LoVo (cell line): ENCODE data around the gene MTTP.

Experiments used
- DNase-seq: peaks from one replicate; pipeline ENCODE4 v3.0.0-alpha.2; 2016; ENCODE audit warnings: low spot score

Gene MTTP

GRCh38 chr4:99642725-99643489 lies 68.3 kb downstream of the MTTP start:
- DNase-seq: no peak

DNA sequence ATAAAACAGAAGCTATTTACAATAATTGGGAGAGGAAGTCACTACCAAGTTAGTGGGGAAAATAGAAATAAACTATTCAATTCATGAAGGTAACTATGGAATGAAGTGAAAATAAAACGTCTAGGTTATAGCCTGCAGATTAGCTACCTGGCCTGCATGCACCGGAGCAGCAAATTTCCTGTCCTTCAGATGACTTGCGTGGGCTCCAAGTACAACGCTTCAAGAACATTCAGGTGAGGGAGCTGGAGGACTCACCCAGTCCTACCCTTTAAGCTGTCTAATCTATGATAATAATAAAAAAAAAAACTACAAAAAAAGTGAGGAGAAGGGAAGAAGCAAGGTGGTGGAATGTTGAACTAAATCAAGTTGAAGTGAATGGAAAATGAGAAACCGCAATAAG lies 69.8 kb downstream of the MTTP start:
- DNase-seq: no peak

GRCh38 chr4:99645036-99645435 lies 70.4 kb downstream of the MTTP start:
- DNase-seq: no peak

DNA sequence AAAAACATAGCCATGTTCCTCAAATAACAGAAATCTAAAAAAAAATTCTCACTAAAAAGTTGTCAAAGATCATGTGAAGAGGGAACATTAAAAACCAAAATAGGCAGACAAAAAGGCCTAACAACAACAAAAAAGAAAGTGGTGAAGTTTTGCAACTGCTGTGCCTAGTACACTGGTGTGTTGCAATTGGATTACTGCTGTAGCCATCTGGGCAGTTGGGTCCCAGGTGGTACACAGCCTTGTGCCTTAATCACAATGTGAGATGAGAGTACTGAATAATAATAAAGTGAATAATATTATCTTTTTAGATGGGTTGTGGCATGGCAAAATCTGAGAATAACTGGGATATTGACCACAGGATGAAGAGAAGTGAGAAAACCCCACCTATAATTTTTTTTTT lies 71.0 kb downstream of the MTTP start:
- no peak for DNase-seq

DNA sequence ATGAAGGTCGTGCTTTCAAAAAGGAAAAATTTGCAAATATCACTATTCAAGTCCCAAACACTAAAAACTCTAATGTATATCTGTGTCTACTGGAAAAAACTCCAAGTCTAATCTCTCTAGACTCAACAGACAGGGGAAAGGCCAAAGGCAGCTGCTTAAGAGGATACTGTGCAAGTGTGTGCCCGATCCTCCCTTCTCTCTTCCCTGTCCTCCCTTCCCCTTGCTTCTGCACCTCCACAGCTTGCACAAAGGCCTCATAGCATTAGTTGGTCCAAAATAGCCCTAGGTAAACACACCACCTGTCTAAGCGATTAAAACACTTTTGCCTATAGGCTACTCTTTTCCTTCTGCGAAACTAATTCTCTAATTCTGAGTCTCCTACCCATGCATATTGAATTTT lies 72.4 kb downstream of the MTTP start:
- no peak for DNase-seq

- DNase-seq: no peak
Measured at GRCh38 chr4:99648321-99648720, 73.7 kb downstream of the MTTP start.

DNA sequence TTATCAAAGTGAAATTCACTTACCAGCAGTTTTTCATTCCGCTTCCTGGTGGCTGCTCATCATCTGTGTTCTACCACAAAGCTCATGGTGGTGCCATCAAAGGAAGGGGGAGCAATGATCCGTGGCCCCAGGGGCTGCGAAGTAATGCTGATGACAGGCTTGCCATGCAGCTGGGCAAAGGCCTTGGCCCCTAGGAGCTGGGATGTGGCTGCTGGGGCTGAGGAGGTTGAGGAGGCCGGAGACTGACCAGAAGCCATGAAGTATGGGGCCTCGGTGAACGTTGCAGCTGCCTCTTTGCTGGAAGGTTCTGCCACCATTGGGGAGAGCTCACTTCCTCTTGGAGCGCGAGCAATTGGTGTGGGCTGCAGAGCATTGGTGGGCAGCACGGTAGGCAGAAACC lies 74.6 kb downstream of the MTTP start:
- no peak for DNase-seq

DNA sequence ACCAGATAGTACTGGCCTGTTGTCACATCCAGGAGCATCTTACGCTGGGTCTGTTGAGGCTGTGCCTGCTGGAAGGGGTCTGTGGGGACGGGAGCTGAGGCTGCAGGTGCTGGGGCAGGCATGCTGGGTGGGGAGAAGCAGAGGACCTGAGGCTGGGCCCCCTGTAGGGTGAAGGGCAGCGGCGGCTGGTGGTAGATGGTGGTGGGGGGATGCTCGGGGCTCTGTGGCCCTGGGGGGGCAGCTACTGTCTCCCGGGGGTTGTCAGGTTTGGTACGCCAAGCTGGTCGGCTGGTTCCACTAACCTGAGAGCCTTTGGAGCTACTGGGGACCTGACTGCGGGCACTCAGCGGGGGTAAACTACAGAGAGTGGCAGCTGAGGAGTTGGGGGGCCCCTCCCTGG lies 75.2 kb downstream of the MTTP start:
- DNase-seq: no peak

- no peak for DNase-seq
Measured at GRCh38 chr4:99651016-99651769, 76.6 kb downstream of the MTTP start.

GRCh38 chr4:99651811-99652485 lies 77.3 kb downstream of the MTTP start:
- DNase-seq: no peak

DNA sequence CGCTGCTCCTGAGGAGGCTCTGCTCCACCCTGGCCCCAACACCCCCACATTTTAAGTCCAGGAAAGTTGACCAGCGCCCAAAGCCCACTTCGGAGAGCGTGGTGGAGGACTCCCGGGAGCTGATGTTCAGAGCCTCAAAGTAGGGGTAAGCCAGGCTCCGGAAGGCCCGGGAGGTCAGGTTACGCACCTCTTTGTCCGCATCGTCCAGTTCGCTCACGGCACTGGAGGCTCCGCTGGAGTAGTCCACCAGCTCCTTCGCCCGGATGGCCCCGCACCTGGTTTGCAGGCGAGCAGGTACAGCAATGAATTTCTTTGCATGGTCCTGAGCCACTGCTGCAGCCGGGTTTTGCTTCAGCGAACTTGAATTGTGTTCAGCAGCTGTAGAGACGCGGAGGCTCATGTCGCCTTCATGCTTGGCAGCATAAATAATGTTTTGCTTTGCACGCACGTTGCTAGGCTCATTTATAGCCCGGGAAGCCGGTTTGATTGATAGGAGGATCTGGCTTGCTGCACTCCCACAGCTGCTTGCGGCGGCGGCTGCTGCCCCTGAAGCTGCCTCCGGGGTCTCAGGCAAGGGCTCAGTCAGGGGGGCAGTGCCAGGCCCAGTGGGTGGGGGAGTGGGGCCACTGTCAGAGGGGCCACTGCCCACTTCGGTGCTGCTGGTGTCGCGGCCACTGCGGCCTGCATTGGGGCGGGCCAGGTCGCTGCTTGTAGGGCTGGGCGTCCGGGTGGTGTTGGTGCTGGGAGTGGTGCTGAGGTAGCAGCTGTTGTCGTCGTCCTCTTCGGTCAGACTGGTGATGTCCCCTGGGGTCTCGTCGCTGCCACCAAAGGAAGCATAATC lies 78.2 kb downstream of the MTTP start:
- no peak for DNase-seq

DNA sequence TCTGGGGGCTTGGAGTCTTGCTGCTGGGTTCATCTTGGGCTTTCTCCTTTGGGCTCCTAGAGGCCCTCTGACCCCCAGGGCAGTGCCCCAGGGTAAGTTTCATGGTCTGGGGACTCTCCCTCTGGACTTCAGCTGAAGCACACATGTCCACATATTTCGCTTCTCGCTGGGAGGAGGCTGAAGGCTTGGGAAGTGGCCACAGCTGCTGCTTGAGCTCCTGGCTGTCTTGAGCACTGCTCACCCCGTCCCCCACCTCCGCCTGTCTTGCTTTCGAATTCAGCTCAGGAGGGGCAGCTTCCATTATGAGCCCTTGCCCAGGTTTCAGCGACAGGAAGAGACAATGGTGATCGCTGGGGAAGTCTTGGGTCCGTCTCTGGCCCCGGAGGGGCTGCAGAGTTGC lies 79.3 kb downstream of the MTTP start:
- no peak for DNase-seq

DNA sequence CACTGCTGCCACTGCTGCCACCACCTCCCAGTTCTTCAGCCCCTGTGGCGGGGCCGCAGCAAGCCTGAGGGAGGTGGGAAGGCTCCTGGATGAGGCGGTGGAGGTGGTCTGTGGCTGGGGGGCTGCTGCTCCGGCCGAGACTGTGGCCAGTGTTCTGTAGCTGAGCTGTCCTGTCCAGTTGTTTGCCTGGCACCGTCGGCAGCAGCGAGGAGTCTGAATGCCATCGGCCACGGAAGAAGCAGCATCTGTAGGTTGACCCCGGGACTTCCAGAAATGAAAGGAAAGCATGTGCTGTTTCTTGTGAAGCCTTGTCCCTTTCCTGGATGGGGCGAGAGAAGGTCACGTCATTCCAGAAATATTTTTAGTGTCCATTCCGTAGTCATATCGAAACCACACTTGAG lies 79.7 kb downstream of the MTTP start:
- DNase-seq: no peak

DNA sequence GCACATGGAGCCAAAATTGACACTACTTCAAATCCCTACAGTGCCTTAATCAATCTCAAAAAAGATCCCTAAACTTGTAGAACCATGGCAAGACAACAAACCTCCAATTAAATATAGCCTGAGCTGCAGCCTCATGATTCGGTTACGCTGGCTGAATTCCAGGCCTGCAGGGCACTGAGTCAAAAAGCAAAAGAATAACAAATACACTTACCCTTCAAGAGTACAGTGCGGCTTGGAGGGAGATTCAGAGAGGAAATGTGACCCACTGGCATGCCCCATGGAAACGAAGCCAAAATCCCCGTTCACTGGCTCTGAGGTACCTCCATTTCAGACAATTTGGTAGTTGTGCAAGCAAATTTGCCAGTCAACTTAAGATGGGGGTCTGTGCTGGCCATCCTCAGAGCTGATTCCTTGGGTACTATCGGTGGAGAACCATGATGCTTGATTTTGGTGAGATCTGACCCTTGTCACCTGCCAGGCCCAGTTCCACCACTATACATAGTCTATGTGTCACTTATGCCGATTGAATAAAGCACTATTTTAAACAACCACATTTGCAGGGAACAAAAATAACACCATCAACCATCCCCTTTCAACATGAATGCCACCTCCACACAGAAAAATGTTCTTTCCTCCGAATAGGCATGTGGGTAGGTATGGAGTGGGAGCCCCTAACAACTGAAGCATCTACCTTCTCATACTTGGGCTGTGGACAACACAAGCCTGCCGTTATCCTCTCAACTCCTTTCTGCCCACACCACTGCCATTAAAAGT lies 80.9 kb downstream of the MTTP start:
- no peak for DNase-seq

- no peak for DNase-seq
Measured at GRCh38 chr4:99657798-99658197, 83.2 kb downstream of the MTTP start, which contains the start of gene C4orf54. TSS of gene C4orf54 (minus strand) at chr4:99657828. CDS start at chr4:99654648, 3,180 bp downstream.

DNA sequence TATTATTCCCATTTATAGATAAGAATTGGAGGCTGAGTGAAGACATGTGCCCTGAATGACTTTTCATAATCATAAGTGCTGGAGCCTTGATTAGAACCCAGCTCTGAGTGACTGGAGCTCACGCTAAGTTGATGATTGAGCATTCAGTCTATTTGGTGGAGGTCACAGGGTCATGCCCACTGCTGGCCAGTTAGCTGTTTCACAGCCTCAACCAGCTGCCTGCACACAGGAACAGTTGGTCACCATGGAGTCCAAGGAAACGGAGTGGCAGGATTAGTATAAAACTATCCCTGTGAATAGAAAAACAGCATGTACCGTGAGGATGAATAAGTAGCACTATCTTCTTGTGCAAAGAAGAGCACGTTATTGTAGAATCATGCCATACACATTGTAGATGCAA lies 84.0 kb downstream of the MTTP start:
- DNase-seq: no peak

DNA sequence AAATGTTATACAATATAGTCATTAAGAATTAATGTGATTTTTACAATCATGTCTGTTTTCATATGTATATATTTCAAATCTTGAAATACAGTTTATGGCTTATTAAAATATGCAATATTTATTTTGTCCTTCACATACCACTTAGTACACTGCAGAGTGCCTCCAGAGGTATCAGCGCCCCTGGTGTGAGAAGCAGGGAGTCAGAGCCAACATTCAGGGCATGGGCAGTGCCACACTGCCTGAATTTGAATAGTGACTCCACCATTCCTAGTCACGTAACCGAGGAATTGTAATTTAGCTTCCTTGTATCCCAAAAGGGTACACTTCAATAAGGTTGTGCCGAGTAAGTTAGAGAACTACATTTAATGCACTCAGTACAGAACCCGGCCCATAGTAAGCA lies 87.3 kb downstream of the MTTP start:
- no peak for DNase-seq

DNA sequence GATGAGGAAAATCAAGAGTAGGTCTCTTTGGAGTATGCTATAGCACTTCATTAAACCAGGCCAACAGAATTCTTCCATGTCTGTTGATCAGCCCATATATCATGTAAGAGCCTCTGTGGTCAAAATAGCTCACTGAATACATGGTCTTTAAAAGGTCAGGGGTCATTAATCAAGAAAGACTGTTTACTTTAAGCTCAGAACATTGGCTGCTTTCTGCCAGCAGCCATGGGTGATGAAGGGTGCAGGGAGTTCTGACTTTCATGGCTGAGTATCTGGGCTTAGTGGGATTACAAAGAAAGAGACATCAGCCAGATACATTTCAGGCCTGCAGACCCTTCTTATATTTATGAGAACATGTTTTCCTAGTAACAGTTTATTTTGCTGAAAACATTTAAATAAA lies 90.1 kb downstream of the MTTP start:
- DNase-seq: no peak

DNA sequence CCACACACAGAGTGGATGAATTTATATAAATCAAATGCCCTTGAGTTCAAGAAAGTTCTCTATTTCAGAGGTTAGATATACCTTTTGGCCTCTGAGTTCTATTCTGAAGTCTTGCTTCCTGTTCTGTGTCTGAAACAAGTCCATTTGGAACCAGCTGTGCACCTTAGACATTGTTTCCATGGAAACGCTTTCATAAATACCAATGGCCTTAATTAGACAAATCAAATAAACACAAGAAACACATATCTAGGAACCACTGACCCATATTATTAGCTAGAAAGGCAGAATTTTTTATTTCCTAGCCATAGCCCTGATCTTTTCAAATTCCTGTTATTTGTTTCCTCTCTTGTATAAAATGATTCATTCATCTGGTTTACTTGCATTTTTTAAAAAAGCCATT lies 91.4 kb downstream of the MTTP start:
- no peak for DNase-seq

- no peak for DNase-seq
Measured at GRCh38 chr4:99668472-99668871, 93.8 kb downstream of the MTTP start.

GRCh38 chr4:99669084-99669483 lies 94.5 kb downstream of the MTTP start:
- no peak for DNase-seq
